ENCODE results near the gene URB2. TPM values are rescaled to one million over a fixed set of nuclear protein-coding genes. Genes with fewer than 3 reads are reported as not detected.
"Not testable (repeated sequence)": the region's sequence is repeated elsewhere in the genome, so short reads cannot be mapped to it uniquely, and the experiment has no call there.

The URB2 gene
- polyA plus RNA-seq (ENCODE audit: insufficient read length in 10 of 10), result 1 to 10 TPM; 5.2 to 7.7 (median 6.3) TPM
- long read RNA-seq, donor 1, full-length matches to known transcripts, result 1 of 1 reads
- long read RNA-seq, donor 1, partial matches to known transcripts, result 0 of 1 reads
- long read RNA-seq, donor 1, other reads (novel, unspliced or antisense), result 0 of 1 reads
- long read RNA-seq, donor 2, result 0 reads
- long read RNA-seq, donor 3, result 0 reads
- long read RNA-seq, donor 4, result 0 reads
- long read RNA-seq, donor 5, result 0 reads
- long read RNA-seq, donor 6, full-length matches to known transcripts, result 1 of 1 reads
- long read RNA-seq, donor 6, partial matches to known transcripts, result 0 of 1 reads
- long read RNA-seq, donor 6, other reads (novel, unspliced or antisense), result 0 of 1 reads
- long read RNA-seq, donor 7, result 0 reads
- long read RNA-seq, donor 8, result 0 reads
- long read RNA-seq, donor 9, result 0 reads

- DNase-seq, result peak; percentile 90 to 96 (median 94)
These were observed at the start of gene URB2, which contains the start of gene TAF5L for GRCh38 chr1:229625915-229626831. Gene URB2 (plus strand): TSS chr1:229626247. CDS start chr1:229627634, 1,387 bp downstream. Gene TAF5L (minus strand): TSS chr1:229626122. CDS start chr1:229614482, 11,640 bp downstream.

GRCh38 chr1:229578168-229579058, 47.6 kb upstream of the URB2 start:
- no peak for DNase-seq

GRCh38 chr1:229579059-229579673, 46.9 kb upstream of the URB2 start:
- DNase-seq, result peak; percentile 51 to 93 (median 82)

- DNase-seq, result no peak
These were observed 44.6 kb upstream of the URB2 start for GRCh38 chr1:229581485-229581884.

GRCh38 chr1:229582011-229582694, 43.9 kb upstream of the URB2 start:
- DNase-seq, result peak in 2 of 3 donors; percentile 22 to 57

GRCh38 chr1:229582715-229583114, 43.3 kb upstream of the URB2 start:
- no peak for DNase-seq

GRCh38 chr1:229585338-229585737, 40.7 kb upstream of the URB2 start:
- no peak for DNase-seq

- DNase-seq, result no peak
These were observed 35.9 kb upstream of the URB2 start for GRCh38 chr1:229590119-229590518.

- DNase-seq, result no peak
These were observed 32.2 kb upstream of the URB2 start for GRCh38 chr1:229593800-229594199.

- DNase-seq, result no peak
These were observed 31.6 kb upstream of the URB2 start for GRCh38 chr1:229594227-229595008.

- DNase-seq, result not testable (repeated sequence)
These were observed 30.2 kb upstream of the URB2 start for GRCh38 chr1:229595876-229596275.

GRCh38 chr1:229596925-229597699, 28.9 kb upstream of the URB2 start:
- DNase-seq, result peak; percentile 4 to 11 (median 8)

- no peak for DNase-seq
These were observed 28.2 kb upstream of the URB2 start for GRCh38 chr1:229597877-229598276.

GRCh38 chr1:229599218-229599954, 26.7 kb upstream of the URB2 start:
- DNase-seq, result no peak

GRCh38 chr1:229600229-229600628, 25.8 kb upstream of the URB2 start:
- DNase-seq, result no peak

GRCh38 chr1:229603371-229604005, 22.6 kb upstream of the URB2 start:
- DNase-seq, result no peak

- no peak for DNase-seq
These were observed 18.7 kb upstream of the URB2 start for GRCh38 chr1:229607370-229607769.
